Measurements from ENCODE around the gene CCDC102A. TPM values are rescaled to one million over a fixed set of nuclear protein-coding genes. Genes with fewer than 3 reads are reported as not detected.
A peak's percentile ranks its signal among the peaks of the same experiment; 100 is the strongest.

Gene CCDC102A
- total and polyA plus RNA-seq, 9 of the 15 experiments (the other 6 are each of a cell fraction or from before 2014, with no cell fraction given): 0.03 to 4.9 (median 1.4) TPM

GRCh38 chr16:57479205-57479975 is 57.0 kb downstream of the CCDC102A start (continued):
- no peak for TF ChIP-seq BRF2 (IDR thresholded peaks at IDR 0.05; ENCODE audit: borderline replicate concordance, insufficient read depth, insufficient read length)
- TF ChIP-seq MLLT1 (IDR thresholded peaks at IDR 0.05): 0 out of 4 replicates have a peak, but pooled peaks of 1 of the 2 experiments have one; percentile 31
- TF ChIP-seq PHTF2 (CRISPR knock-in tag; IDR thresholded peaks at IDR 0.05): no peak
- no peak for TF ChIP-seq STAT6 (CRISPR knock-in tag; IDR thresholded peaks at IDR 0.05)
- TF ChIP-seq ZBTB17 (CRISPR knock-in tag; IDR thresholded peaks at IDR 0.05): no peak
- TF ChIP-seq ZNF609 (CRISPR knock-in tag; IDR thresholded peaks at IDR 0.05; ENCODE audit: borderline replicate concordance): no peak
- no peak for TF ChIP-seq RBM17 (IDR thresholded peaks at IDR 0.05; ENCODE audit: borderline replicate concordance, low read depth, low read length)
- no peak for TF ChIP-seq ZNF239 (CRISPR knock-in tag; IDR thresholded peaks at IDR 0.05)
- TF ChIP-seq HNRNPL (IDR thresholded peaks at IDR 0.05; ENCODE audit: low read depth, low read length): peak; percentile 68; the same call in 1 of the 2 replicates
- TF ChIP-seq HNRNPLL (IDR thresholded peaks at IDR 0.05; ENCODE audit: low read depth, low read length, poor library complexity, severe bottlenecking): no peak

Measured in K562 (cell line).